ENCODE measurements around the gene DSP.

DNA sequence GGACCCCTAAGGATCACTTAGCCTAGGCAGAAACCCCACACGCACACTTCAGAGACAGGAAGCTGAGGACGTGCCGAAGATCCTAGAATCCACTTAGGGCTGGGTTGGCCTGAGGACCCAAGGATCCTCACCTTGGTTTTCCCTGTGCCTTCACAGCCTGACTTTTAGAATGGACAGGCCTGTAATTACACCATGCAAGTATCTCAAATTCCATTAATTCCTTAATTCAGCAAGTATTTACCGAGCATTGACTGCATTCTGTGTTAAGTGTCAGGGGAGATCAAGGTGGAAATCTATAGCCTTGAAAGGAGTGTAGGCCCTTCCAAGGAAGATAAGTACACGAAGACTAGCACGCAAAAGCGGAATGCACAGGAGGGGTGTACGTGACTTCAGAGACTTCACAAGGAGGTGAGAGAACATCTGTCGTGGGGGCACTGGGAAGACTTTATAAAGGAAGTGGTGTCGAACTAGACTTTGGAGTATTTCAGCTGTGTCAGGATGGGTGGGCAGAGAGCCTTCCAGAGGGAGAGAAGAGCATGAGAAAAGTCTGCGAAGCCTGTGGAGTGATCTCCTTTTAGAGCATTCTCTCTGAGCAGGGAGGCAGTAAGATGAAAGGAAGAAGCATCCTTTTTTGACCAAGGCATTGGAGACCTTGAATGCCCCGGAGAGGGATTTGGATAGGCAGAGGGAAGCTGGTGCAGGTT lies 4.0 kb downstream of the DSP start:
- no peak for TF ChIP-seq YY1 (IDR thresholded peaks at IDR 0.05; ENCODE audit: insufficient read depth, insufficient read length)
- TF ChIP-seq ZNF274 (IDR thresholded peaks at IDR 0.05; ENCODE audit: low read depth, low read length), result no peak

Measured in NT2/D1 (cell line).